NCI-H146 treated with DMSO at 0.1 percent for 48 hours (cell line): ENCODE measurements around the gene FPGS.

Experiments used
- DNase-seq: peaks from one replicate; lab custom pipeline; 2025; ENCODE audit not compliant: unreplicated experiment; lab: John Stamatoyannopoulos, UW

FPGS gene

GRCh38 chr9:127786773-127787104, 15.9 kb upstream of the FPGS start:
- no peak for DNase-seq

GRCh38 chr9:127788337-127789011, 14.2 kb upstream of the FPGS start:
- DNase-seq, result no peak

DNA sequence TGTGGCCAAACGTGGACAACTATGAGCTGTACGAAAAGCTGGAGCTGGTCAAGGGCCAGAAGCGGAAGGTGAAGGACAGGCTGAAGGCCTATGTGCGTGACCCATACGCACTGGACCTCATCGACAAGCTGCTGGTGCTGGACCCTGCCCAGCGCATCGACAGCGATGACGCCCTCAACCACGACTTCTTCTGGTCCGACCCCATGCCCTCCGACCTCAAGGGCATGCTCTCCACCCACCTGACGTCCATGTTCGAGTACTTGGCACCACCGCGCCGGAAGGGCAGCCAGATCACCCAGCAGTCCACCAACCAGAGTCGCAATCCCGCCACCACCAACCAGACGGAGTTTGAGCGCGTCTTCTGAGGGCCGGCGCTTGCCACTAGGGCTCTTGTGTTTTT, 13.5 kb upstream of the FPGS start:
- no peak for DNase-seq

DNA sequence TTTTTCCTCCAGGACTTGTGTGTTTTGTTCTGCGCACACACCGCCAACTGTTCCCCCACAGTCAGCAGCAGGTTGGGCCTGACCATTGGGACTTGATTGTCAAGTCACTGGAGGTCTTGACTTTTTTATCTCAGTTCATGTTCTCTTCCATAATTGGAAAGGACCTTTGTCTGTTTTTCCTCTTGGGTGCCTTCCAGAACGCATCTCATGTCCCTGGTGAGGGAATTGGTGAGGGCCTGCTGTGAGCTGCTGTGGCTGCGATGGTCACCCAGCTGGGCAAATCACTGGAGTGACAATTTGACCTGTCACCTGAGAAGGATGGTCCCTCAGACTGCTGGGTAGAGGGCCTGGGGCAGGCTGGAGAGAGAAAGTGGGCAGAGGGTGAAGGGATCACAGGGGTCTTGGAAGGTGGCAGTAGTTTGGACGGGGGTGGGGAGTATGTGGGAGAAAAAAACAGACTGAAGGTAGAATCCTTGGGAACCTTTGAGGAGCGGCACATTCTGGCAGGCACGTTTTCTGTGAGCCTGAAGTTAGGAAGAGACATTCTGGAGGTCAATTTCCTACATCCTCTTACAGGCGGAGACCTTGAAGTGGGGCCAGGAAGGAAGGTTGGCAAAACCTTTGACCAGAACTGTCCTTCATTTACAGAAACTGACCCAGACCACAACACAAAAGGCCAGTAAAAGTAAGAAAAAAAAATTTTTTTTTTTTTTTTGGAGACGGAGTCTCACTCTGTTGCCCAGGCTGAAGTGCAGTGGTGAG, 12.4 kb upstream of the FPGS start:
- DNase-seq, result no peak

DNA sequence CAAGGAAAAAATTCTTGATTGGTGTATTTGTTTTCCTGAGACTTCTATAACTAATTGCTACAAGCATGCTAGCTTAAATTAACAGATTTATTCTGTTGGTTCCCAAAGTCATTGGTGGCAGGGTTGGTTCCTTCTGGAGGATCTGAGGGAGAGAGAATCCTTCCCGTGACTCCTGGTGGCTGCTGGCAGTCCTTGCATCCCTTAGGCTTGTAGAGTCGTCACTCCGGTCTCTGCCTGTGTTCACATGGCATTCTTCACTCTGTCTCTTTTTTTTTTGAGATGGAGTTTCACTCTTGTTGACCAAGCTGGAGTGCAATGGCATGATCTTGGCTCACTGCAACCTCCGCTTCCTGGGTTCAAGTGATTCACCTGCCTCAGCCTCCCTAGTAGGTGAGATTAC, 11.6 kb upstream of the FPGS start:
- no peak for DNase-seq

- DNase-seq, result no peak
Observed at GRCh38 chr9:127792417-127793031, 10.2 kb upstream of the FPGS start.

GRCh38 chr9:127793093-127793708, 9.5 kb upstream of the FPGS start:
- no peak for DNase-seq

- DNase-seq, result no peak
Observed at GRCh38 chr9:127794001-127794791, 8.5 kb upstream of the FPGS start.

DNA sequence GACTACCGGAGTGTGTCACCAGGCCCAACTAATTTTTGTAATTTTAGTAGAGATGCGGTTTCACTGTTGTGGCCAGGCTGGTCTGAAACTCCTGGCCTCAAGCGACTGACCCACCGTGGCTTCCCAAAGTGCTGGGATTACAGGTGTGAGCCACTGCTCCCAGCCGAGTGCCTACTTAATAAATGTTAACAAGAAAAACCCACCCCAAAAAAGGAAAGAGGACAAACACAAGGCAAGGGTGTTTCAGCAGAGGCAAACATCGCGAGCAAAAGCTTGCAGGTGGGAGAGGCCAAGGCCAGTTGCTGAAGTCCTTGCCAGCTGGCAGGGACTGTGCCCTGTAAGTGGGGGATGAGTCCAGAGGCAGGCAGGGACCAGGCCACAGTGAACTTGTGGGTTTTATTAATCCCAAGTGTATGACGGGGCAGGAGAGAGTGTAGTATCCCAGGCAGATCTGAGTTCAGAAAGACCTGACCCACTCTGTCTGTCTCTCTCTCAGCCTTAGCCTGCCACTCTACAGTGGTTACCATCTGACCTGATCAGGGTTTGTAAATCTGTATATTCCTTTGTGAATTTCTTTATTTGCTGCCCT, 6.4 kb upstream of the FPGS start:
- no peak for DNase-seq

DNA sequence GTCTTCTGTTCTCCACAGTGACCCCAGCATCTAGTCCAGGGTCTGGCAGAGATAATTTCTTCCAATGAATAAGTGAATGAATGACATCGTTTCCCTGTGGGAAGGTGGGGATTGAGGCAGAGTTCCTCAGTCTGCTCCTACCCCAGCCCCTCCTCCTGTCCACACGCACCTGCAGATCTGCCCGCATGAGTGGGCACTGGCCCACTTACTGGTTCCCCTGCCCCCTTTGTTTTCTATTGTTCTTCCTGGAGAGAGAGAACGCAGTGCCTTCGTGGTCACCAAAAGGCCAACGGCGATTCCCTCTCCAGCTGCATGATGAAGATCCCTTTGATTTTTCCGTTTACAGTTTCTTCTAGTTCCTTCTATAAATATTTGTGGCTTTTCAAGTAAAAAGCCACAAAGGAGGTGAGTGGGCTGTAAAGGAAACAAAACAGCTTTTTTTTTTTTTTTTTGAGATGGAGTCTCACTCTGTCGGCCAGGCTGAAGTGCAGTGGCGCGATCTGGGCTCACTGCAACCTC, 5.8 kb upstream of the FPGS start:
- DNase-seq, result no peak

- DNase-seq, result no peak
Observed at GRCh38 chr9:127801955-127802575, 617 bp upstream of the FPGS start.

- no peak for DNase-seq
Observed at GRCh38 chr9:127803507-127804352, 1.0 kb downstream of the FPGS start.

- DNase-seq, result no peak
Observed at GRCh38 chr9:127805620-127806019, 2.9 kb downstream of the FPGS start.

GRCh38 chr9:127806871-127807270, 4.2 kb downstream of the FPGS start:
- DNase-seq, result no peak

GRCh38 chr9:127808347-127809001, 5.8 kb downstream of the FPGS start:
- no peak for DNase-seq

- DNase-seq, result no peak
Observed at GRCh38 chr9:127809002-127809539, 6.4 kb downstream of the FPGS start.

DNA sequence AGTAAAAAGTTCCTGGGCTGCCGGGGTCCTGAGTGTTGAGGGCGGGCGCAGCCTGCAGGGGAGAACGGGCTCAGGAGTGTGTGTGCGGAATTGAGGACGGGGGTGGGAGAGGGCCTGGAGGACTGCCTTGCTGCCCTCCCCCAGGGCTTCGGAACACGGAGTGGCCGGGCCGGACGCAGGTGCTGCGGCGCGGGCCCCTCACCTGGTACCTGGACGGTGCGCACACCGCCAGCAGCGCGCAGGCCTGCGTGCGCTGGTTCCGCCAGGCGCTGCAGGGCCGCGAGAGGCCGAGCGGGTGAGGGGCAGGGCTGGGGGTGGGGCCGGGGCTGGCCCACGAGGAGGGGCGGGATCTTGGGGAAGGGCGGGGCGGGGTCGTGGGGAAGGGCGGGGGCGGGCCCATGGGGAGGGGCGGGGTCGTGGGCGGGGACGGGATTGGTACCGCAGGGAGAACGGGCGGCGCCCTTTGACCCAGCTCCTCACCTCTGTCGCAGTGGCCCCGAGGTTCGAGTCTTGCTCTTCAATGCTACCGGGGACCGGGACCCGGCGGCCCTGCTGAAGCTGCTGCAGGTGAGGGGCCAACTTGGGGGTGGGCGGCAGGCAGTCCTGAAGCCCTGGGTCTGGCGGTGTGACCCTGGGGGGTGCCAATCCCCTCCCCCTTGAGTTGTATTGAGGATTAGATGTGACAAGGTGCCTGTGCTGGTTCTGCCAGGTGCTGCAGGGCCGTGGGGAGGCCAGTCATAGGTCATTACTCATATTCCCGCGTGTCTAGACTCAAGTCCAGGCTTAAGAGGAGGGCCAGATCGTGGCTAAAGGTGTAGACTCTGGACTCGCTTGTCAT, 7.1 kb downstream of the FPGS start:
- DNase-seq, result no peak
